ENCODE measurements around the gene MOSPD3.

Gene MOSPD3

DNA sequence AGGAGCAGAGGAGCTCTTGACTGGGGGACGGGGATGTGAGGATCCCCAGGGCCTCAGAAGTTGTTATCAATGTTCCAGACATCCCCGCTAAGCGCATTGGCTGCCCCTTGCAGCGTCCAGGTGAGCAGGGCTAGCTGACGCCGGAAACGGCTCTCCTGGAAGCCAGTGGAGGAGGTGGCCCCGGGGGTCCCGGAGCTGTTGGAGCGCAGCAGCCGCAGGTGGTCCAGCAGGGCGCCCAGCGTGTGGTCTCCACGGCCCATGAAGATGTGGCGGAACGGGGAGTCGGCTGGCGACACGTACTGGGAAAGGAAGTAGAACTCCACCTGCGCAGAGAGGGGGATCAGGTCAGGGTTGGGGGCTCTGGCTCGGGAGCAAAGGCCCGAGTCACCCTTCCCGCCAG, 8.5 kb downstream of the MOSPD3 start:
- in situ Hi-C loops (cut with MboI; ENCODE audit: low sequenced_read_pairs) = no loop called here

DNA sequence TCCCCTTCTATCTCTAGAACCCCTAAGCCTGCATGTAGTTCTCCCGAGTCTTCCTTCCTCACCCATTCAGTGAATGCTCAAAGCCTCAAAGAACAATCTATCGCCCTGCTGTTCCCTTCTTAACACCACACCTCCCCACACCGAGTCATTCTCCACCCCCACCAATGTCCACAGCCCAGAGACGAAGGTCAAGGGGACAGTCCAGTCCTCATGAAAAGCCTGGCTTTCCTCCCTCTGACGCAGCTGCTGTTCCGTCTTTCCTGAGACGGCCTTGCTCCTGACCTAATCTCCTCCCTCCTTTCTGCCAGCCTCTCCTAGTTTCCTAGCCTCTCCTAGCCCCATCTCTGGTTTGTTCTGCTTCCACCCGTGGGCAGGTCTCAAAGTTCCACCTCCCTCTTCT, 9.2 kb downstream of the MOSPD3 start:
- in situ Hi-C loops (cut with MboI; ENCODE audit: low sequenced_read_pairs) = no loop called here

DNA sequence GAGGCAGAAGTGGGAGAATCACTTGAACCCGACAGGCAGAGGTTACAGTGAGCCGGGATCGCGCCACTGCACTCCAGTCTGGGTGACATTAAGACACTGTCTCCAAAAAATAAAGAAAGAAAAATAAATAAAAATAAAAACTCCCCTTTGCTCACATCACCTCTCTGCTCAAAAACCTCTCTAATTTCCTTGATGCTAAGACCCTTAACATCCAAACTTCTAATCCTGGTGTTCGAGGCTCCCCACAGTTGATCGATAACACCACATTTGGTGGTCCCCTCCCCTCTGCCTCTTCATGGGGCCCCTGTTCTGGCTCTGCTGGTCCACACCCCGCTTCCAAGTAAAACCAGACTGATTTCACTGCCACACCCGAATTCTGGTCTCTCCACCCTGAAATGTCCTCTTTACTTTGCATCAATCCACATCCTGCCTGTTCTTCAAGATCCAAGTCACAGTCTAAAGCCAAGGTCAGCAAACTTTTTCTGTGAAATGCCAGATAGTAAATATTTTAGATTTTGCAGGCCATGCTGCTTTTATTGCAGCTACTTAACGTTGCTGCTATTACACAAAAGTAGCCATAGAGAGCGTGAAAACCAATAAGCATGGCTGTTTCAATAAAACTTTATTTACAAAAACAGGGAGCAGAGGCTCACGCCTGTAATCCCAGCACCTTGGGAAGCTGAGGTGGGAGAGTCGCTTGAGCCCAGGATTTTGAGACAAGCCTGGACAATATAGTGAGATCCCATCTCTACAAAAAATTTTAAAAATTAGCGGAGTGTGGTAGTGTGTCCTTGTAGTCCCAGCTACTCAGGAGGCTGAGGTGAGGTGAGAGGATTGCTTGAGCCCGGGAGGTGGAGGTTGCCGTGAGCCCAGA, 11.8 kb downstream of the MOSPD3 start:
- in situ Hi-C loops (cut with MboI; ENCODE audit: low sequenced_read_pairs) = no loop called here

DNA sequence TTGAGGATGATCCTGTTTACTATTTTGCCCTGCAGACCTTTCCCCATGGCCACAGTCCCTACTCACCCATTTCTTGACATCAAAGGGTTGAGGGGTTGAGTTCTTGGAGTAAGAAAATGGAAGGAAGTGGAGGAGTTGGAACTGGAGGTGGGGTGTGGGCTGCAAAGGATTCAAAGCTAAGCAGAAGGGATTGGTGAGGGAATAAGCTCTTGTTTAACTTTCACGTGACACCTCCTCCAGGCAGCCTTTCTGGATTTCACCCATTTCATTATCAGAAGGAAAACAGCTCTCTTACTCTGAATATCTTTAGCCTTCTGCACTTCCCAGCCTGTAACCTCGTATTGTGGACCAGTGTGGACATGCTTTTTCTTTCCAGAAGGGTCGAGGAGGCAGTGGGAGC, 13.7 kb downstream of the MOSPD3 start:
- in situ Hi-C loops (cut with MboI; ENCODE audit: low sequenced_read_pairs) = no loop called here

DNA sequence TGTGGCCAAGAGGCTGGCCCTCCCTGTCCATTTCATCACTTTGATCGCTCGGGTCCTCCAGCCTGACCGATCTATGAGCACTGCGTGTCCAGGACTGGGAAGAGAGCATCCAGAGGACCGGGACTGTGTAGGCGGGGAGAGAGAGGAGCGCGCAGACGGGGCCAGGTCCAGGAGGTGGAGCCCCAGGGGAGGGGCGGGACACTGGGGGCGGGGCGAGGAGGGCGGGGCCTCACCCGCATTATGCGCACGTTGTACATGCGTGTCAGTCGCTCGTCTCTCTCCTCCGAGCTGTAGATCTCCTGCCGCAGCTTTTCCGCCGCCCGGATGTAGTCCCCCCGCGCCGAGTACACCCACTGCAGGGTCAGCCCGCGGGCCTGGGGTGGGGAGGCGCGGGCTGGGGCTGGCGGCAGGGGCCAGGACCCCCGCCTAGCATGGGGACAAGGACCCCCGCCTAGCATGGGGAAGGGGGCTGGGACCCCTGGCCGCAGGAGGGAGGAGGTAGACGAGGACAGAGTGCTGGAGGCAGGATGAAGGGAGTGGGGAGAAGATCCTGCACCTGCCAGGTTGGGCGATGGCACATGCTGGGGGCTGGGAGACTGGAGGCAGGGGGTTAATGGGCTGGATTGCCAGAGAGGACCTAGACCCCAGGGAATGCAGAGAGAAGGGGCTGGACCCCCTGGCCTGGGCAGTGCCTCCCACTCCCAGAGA, 14.3 kb downstream of the MOSPD3 start:
- in situ Hi-C loops (cut with MboI; ENCODE audit: low sequenced_read_pairs) = no loop called here

DNA sequence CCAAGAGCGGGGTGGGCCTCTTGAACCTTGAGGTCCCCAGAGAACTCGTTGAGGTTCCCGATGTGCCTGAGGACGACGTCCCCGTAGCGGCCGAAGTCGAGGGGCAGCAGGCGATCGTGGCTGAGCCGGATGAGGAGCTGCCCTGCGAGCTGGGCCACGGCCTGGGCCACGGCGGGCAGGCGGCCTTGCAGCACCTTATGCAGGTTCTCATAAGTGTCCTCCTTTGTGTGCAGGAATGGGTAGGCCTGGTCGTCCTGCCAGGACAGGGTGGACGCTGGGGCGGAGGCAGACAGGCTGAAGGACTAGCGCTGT, 14.9 kb downstream of the MOSPD3 start:
- in situ Hi-C loops (cut with MboI; ENCODE audit: low sequenced_read_pairs) = no loop called here

DNA sequence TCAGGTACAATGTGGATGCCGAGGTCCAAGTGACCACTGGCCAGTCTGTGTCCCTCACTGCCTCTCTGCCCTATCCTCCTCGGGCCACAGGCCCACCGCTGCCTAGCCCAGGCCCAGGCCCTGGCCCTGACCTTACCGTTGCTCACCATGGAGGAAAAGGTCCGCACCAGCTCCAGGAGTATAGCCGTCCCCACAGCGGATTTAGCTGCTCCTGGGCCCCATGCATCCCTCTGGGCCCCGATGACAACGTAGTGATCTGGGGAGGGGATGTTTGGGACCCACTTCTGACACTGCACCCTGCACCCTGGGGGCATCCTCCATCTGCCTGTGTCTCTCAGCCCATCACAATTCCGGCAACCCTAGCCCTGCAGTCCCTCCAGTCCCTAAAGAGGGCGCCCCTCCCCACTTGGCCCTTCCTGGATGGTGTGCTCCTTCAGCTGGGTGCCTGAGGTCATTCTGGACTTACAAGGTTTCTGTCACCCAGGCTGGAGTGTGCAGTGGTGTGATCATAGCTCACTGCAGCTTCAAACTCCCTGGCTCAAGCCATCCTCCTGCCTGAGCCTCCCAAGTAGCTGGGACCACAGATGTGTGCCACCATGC, 16.9 kb downstream of the MOSPD3 start:
- in situ Hi-C loops (cut with MboI; ENCODE audit: low sequenced_read_pairs) = no loop called here

DNA sequence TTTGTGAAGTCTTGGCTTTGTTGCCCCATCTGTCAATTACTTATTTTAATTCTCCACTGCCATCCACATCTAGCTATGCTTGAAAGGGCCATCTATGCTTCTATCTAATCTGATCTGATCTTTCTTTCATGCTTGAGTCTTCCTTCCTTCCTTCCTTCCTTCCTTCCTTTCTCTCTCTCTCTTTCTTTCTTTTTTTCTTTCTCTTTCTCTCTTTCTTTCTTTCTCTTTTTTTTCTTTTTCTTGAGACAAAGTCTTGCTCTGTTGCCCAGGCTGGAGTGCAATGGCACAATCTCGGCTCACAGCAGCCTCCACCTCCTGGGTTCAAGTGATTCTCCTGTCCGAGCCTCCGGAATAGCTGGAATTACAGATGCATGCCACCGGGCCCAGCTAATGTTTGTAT, 17.7 kb downstream of the MOSPD3 start:
- in situ Hi-C loops (cut with MboI; ENCODE audit: low sequenced_read_pairs) = no loop called here

DNA sequence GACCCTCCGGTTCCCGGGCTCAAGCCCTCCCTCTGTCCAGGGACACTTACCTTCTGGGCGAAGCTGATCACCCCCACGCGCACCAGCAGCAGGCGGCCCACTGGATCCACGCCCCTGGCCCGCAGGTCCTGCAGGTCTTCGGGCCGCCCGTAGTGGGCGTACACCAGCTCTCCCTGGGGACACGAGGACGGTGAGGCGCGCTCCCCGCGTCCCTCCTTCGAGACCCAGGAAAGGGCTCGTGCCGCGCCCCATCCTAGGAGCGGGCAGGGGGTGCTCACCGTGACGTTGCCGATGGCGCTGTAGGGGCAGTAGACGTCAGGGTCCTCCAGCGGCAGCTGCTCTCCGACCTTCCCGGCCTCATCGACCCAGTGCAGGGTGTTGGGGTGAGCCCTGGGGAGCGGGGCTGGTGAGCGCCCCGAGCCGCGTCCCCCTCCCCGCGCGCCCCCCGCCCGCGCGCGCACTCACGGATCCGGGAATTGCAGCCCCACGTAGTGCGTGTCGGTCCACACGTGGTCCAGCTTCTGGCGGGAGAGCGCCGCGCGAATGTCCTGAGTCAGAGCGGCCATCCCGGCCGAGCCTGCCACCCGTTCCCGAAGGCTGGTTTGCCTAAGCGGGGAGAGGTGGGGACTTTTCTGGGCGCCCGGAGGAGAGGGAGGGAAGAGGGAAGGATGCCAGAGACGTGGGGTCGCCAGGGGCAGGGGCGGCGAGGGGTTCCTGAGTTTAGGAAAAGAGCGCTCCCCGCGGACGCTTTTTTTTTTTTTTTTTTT, 20.8 kb downstream of the MOSPD3 start:
- in situ Hi-C loops (cut with MboI; ENCODE audit: low sequenced_read_pairs) = no loop called here

DNA sequence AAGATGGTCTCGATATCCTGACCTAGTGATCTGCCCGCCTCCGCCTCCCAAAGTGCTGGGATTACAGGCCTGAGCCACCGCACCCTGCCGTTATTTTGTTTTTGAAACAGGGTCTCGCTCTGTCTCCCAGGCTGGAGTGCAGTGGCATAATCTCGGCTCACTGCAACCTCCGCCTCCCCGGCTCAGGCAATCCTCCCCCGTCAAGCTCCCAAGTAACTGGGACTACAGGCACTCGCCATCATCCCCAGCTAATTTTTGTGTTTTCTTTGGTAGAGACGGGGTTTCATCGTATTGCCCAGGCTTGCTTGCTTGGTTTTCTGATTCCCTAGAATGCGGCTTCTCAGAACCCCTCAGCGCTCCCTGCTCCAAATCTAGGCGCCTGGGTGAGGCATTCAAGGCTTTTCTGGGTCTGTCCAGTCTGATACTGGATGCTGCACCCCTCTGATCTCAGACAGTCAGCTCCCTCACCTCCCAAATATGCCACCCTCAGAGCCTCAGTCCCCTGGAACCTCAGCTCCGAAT, 27.7 kb downstream of the MOSPD3 start:
- in situ Hi-C loops (cut with MboI; ENCODE audit: low sequenced_read_pairs) = no loop called here

DNA sequence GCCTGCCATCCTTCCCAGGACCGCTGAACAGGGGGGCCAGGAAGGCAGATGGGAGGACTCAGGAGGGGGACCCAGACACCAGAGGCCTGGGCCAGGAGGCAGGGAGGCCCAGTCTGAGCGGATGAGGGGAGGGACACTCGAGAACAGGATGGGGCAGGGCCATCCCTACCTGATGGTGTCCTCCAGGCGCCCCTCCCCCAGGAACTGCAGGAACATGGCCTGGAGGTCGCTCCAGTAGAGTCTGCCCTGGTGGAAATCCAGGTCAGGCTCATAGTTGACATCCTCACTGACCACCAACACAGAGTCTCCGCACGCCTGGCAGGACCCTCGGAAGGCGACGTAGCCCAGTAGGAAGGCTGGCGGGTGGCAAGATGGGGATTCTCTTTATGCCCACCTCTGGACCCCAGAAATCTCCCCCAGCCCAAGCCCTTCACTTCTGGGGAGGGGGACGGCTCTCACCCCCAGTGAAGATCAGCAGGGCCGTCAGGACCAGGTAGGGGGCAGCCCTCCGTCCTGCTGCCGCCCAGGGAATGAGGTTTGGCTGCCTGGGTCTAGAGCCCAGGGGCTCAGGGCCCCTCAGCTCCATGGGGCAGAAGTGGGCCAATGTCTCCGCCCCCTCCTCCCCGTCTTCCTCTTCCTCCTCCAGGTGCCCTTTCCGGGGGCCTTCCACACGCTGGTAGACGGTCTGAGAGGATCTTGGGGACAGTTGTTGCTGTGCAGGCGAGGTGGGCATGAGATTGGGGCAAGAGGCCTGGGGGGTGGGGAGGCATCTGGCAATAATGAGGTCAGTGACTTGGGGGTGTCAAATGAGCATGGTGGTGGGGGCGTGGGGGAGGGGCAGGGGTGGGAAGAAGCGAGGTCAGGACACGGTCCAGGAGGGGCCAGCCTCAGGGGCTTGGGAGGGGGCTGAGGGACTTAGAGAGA, 28.4 kb downstream of the MOSPD3 start:
- in situ Hi-C loops (cut with MboI; ENCODE audit: low sequenced_read_pairs) = no loop called here

DNA sequence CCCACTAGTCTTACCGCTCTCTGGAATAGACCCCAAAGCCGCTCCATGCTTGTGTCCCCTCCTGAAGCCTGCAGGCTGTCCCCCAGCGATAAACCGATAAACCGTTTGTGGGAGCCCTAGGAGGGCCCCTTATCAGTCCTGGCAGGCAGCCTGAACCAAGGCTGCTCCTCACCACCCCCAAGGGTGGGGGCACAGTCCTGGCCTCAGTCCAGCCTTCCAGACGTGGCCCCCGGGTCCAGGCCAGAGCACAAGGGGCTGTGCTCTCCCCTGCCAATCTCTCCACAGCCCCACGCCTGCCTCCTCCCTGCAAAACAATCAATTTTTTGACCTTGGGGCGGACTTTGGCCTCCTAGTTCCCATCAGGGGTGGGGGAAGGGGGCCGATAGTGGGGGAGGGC, 29.1 kb downstream of the MOSPD3 start, which contains the start of gene TFR2:
Gene TFR2 (minus strand): TSS at position 90 of the 397 bp plus-strand sequence. CDS start 43 bp downstream, at position 47.
- in situ Hi-C loops (cut with MboI; ENCODE audit: low sequenced_read_pairs) = no loop called here

DNA sequence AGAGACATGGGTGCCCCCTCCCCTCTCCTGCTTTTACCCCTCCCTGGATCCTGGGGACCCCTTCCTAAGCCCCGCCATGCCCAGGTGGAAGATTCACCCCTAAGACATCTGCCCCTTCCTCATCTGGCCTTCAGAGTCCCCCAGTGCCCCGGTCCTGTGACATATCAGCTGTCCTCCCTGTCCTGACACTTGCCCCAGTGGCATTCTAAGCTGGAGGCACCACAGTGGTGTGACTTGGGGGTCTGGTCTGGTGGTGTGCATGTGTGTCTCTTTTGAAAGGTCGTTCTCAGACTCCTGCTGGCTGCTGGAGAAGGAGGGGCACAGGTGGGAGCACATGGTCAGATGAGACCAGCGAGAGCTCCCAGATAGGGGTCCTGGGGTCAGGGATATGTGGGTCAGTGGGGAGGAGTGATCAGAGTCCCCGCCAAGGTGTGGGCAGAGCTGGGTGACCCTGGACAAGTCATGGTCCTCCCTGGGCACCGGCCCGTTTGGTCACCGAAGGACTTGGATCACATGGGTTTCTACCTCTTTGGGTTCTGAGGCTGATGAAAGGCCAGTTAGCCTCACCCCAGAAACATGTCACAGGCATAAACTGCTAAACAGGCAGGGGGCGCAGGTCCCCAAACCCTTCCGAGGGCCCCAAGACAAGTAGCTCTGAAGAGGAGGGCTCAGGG, 29.7 kb downstream of the MOSPD3 start:
- in situ Hi-C loops (cut with MboI; ENCODE audit: low sequenced_read_pairs) = no loop called here

DNA sequence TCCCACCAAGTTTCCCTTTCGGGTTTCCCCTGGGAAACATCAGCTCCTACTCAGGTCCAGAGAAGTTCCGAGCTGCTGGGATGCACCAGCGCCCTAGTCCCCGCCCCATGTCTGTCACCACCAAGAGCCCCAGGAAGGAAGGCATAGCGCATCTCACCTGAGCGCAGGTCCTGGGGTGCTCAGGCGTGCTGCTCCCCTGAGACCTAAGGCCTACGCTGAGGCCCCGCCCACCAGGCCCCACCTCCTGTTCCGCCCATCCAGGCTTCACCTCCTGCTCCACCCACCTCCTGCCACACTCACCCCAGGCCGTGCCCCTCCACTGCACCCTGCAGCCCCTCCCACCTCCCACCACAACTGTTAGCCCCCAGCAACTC, 30.2 kb downstream of the MOSPD3 start:
- in situ Hi-C loops (cut with MboI; ENCODE audit: low sequenced_read_pairs) = no loop called here

DNA sequence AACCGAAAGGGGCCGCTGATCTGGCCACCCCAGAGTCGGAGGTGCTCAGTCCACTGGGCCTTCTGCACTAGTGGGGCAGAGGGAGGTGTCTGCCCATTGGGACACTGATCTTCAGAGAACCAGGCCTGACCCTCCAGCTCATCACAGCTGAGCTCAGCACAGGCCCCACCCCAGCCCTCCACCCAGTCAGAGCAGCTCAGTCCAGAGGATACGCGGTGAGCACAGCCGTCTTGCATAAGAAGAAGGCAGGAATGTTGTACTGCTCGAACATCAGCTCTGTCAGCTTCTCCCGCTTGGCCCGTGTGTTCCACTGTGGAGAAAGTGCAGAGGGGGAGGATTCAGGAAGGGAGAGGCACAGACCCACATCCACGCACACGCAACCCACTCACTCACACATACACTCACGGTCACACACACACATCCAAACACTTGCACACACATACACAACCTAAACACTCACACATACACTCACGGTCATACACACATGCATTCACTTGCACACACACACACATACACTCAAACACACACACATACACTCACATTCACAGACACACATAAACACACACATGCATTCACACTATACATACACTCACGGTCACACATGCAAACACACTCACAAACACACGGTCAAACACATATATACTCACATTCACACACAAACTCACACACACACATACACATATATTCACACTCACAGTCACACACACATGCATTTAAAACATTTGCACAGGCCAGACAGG, 37.7 kb downstream of the MOSPD3 start:
- in situ Hi-C loops (cut with MboI; ENCODE audit: low sequenced_read_pairs) = no loop called here

DNA sequence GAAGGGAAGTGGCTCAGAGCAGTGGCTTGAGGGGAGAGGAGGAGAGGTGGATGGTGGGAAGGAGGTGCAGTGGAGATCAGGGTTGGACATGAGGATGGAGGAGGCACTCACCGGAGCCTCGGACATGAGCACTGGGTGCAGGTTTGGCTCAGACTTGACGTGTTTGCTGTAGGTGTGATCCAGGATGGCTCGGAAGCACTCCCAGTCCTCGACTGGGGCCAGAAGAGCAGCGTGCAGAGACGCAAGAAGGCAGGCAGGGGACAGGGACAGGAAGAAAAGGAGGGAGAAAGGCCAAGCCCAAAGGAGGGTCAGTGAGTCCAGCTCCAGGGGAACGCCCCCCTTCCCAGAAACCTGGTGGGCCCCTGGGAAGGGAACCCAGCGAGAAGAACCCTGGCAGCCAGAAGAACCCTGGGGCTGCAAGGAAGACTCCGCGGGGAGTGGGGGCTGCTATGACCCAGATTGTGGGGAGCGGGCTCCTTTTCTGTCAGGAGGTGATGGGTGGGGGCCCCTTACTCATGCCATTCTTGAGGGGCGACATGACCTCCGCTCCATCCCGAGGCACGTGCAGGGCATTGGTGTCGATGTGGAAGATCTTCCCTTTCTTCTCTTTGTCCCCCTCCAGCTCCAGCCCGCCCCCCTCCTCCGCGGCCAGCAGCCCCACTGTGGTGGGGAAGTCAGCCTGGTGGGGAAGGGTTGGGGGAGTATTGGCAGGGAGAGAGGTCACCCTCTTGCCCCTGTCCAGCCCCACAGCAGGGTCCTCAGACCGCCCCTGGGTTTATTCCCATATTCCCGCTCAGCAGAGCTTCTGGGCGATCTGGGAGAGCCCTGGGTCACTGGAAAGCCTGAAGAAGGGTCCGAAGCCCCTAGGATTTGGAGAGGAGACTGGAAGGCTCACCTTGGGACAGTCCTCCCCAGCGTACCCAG, 42.8 kb downstream of the MOSPD3 start:
- in situ Hi-C loops (cut with MboI; ENCODE audit: low sequenced_read_pairs) = no loop called here

DNA sequence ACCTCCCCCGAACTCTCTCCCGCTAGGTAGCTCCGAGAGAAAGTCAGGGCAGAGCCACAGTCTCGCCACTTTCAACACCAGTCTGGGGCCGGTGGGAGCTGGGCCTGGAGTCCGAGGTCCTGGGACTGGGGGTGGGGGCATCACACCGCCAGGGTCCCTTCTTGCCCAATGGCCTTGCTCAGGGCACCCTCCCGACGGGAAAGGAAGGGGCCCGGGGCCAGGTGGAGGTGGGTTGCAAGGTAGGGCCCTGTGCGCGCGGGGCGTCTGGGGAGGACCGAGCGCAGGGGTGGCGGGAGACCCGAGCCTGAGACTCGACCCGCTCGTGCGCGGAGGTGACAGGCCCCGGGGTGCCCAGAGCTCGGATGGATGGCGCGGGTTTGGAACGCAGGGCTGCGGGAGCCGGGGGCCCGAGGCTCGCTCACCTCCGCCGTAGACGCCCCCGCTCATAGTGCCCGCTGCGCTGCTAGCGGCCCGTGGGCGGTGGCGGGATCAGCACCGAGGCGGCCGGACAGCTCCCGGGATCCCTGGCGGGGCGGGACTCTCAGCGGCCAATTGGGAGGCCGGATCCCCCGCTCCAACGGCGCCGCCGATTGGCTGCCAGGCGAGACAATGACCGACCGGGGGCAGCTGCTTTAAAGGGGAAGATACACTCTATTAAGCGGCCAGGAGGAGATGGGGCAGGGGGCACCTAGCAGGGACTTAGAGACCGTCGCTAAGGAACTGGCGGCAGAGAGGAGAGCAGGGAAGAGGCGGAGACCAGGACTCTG, 43.8 kb downstream of the MOSPD3 start, which contains the start of gene ACTL6B:
Gene ACTL6B (minus strand): TSS at position 541 of the 767 bp plus-strand sequence. CDS start 94 bp downstream, at position 447.
- in situ Hi-C loops (cut with MboI; ENCODE audit: low sequenced_read_pairs) = no loop called here

Measured in HL-60/S4 treated with phorbol 12-myristate 13-acetate at 8.2 ng/mL for 4 days and 3 days (cell line).